NK-92 (cell line): Measurements from ENCODE around the gene LARP4.

ENCODE experiments used
- DNase-seq: peaks from one replicate; lab custom pipeline; 2025; ENCODE audit not compliant: unreplicated experiment; lab: John Stamatoyannopoulos, UW

The LARP4 gene

GRCh38 chr12:50523772-50524171 lies 123.1 kb downstream of the LARP4 start:
- no peak for DNase-seq

- no peak for DNase-seq
Observed at GRCh38 chr12:50524621-50525020, 123.9 kb downstream of the LARP4 start.

GRCh38 chr12:50525422-50525821 lies 124.7 kb downstream of the LARP4 start:
- DNase-seq: no peak

GRCh38 chr12:50527359-50527726 lies 126.7 kb downstream of the LARP4 start:
- DNase-seq: no peak

- DNase-seq: no peak
Observed at GRCh38 chr12:50528800-50529199, 128.1 kb downstream of the LARP4 start.

GRCh38 chr12:50529345-50529744 lies 128.7 kb downstream of the LARP4 start:
- DNase-seq: no peak
